ENCODE data around the gene FHIT. TPM values are rescaled to one million over a fixed set of nuclear protein-coding genes. Genes with fewer than 3 reads are reported as not detected.

Gene FHIT
- total RNA-seq, 2 donors from 2014 or later: 10.4 to 15.8 TPM

- intact Hi-C loops (cut with DNase I): no loop called here
- no peaks in the 10 kb centered on the region for H3K9me3 ChIP-seq
- H3K4me1 ChIP-seq: no peaks in the 10 kb centered on the region
- 89 to 92% methylated on average over 2 of the region's 2 CpGs for WGBS, 2 donors
- H3K27ac ChIP-seq: no peak overlapping the region
- no peak for ATAC-seq
- TF ChIP-seq, protein P1, sequence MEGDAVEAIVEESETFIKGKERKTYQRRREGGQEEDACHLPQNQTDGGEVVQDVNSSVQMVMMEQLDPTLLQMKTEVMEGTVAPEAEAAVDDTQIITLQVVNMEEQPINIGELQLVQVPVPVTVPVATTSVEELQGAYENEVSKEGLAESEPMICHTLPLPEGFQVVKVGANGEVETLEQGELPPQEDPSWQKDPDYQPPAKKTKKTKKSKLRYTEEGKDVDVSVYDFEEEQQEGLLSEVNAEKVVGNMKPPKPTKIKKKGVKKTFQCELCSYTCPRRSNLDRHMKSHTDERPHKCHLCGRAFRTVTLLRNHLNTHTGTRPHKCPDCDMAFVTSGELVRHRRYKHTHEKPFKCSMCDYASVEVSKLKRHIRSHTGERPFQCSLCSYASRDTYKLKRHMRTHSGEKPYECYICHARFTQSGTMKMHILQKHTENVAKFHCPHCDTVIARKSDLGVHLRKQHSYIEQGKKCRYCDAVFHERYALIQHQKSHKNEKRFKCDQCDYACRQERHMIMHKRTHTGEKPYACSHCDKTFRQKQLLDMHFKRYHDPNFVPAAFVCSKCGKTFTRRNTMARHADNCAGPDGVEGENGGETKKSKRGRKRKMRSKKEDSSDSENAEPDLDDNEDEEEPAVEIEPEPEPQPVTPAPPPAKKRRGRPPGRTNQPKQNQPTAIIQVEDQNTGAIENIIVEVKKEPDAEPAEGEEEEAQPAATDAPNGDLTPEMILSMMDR (IDR thresholded peaks at IDR 0.05): no peak
- no peak for TF ChIP-seq POLR2A (IDR thresholded peaks at IDR 0.05)
- no peak overlapping the region for H3K4me3 ChIP-seq
- no peaks in the 10 kb centered on the region for H3K27me3 ChIP-seq
- no peak for DNase-seq
- no peaks in the 10 kb centered on the region for H3K36me3 ChIP-seq (replicated peaks in 1 of 2; ENCODE audit: insufficient read depth in 1 of 2, low read depth in 2 of 2)
Observed at GRCh38 chr3:59930170-59930569, 1321.1 kb downstream of the FHIT start.

- no peak for DNase-seq
- 87 to 89% methylated on average over 3 of the region's 3 CpGs for WGBS, 2 donors
- Histone ChIP-seq H3K4me1 (no peaks in the 10 kb centered on the region), H3K27ac (no peak overlapping the region), H3K4me3 (no peak overlapping the region), H3K27me3 (no peaks in the 10 kb centered on the region), H3K9me3 (no peaks in the 10 kb centered on the region), H3K36me3 (replicated peaks in 1 of 2; ENCODE audit: insufficient read depth in 1 of 2, low read depth in 2 of 2) (no peaks in the 10 kb centered on the region)
- ATAC-seq: no peak
- TF ChIP-seq POLR2A (IDR thresholded peaks at IDR 0.05): no peak
- TF ChIP-seq, protein P1 (IDR thresholded peaks at IDR 0.05): no peak
- intact Hi-C loops (cut with DNase I): no loop called here
Observed at GRCh38 chr3:59927056-59927455, 1324.2 kb downstream of the FHIT start.

- no peak overlapping the region for H3K4me3 ChIP-seq
- H3K27ac ChIP-seq: no peak overlapping the region
- H3K36me3 ChIP-seq (replicated peaks in 1 of 2; ENCODE audit: insufficient read depth in 1 of 2, low read depth in 2 of 2): no peaks in the 10 kb centered on the region
- ATAC-seq (no peak), DNase-seq (no peak)
- H3K9me3 ChIP-seq: no peaks in the 10 kb centered on the region
- intact Hi-C loops (cut with DNase I): no loop called here
- no peaks in the 10 kb centered on the region for H3K27me3 ChIP-seq
- TF ChIP-seq, protein P1 (IDR thresholded peaks at IDR 0.05): no peak
- no peak for TF ChIP-seq POLR2A (IDR thresholded peaks at IDR 0.05)
- H3K4me1 ChIP-seq: no peaks in the 10 kb centered on the region
Observed at GRCh38 chr3:59925946-59926345, 1325.3 kb downstream of the FHIT start.

- intact Hi-C loops (cut with DNase I): no loop called here
- 85 to 89% methylated on average over 7 of the region's 7 CpGs for WGBS, 2 donors
- Histone ChIP-seq H3K27ac (no peak overlapping the region), H3K9me3 (no peaks in the 10 kb centered on the region), H3K27me3 (no peaks in the 10 kb centered on the region), H3K36me3 (replicated peaks in 1 of 2; ENCODE audit: insufficient read depth in 1 of 2, low read depth in 2 of 2) (no peaks in the 10 kb centered on the region), H3K4me1 (no peaks in the 10 kb centered on the region), H3K4me3 (no peak overlapping the region)
- DNase-seq (no peak), ATAC-seq (no peak)
- TF ChIP-seq, protein P1 (IDR thresholded peaks at IDR 0.05): no peak
- no peak for TF ChIP-seq POLR2A (IDR thresholded peaks at IDR 0.05)
Observed at GRCh38 chr3:59922192-59922591, 1329.1 kb downstream of the FHIT start.

GRCh38 chr3:59920822-59921221 lies 1330.4 kb downstream of the FHIT start:
- no peaks in the 10 kb centered on the region for H3K36me3 ChIP-seq (replicated peaks in 1 of 2; ENCODE audit: insufficient read depth in 1 of 2, low read depth in 2 of 2)
- ATAC-seq (no peak), DNase-seq (no peak)
- no peak overlapping the region for H3K27ac ChIP-seq
- H3K27me3 ChIP-seq: no peaks in the 10 kb centered on the region
- intact Hi-C loops (cut with DNase I): no loop called here
- TF ChIP-seq, protein P1 (IDR thresholded peaks at IDR 0.05): no peak
- TF ChIP-seq POLR2A (IDR thresholded peaks at IDR 0.05): no peak
- WGBS, 2 donors: 91 to 92% methylated on average over 5 of the region's 5 CpGs
- no peak overlapping the region for H3K4me3 ChIP-seq
- no peaks in the 10 kb centered on the region for H3K9me3 ChIP-seq
- H3K4me1 ChIP-seq: no peaks in the 10 kb centered on the region
